AG04450 (cell line): ENCODE data around the gene LATS2. TPM values are rescaled to one million over a fixed set of nuclear protein-coding genes. Genes with fewer than 3 reads are reported as not detected.

Source experiments
- CTCF ChIA-PET: fragments of 300-600, 350-600 bp; formaldehyde crosslinking; extraction: SDS; loops from one replicate; lab custom pipeline; 2022; ENCODE audit warnings: antibody characterized with exemption, inconsistent platforms; lab: Charles Lee
- POLR2A ChIA-PET: fragments of 350-600 bp; formaldehyde crosslinking; extraction: SDS; loops from one replicate; lab custom pipeline; 2021; ENCODE audit warnings: antibody characterized with exemption, inconsistent platforms; lab: Yijun Ruan, JAX
- DNase-seq: peaks from one replicate; pipeline ENCODE4 v3.0.0-alpha.2; 2011; ENCODE audit warnings: low read depth, low spot score
- H3K27ac ChIP-seq: one replicate; pipeline ENCODE4 v1.5.1; 2012; ENCODE audit warnings: low read depth, low read length, control low read depth
- H3K27me3 ChIP-seq: one replicate; pipeline ENCODE4 v1.6.0; 2012; ENCODE audit warnings: low read length; ENCODE audit not compliant: control insufficient read depth, insufficient read depth
- H3K4me3 ChIP-seq: 2 replicates; pipeline ENCODE4 v1.5.1; 2011; ENCODE audit warnings: mild to moderate bottlenecking, low read depth, low read length, control low read depth
- H3K9me3 ChIP-seq: 2 replicates; pipeline ENCODE4 v1.5.1; 2012; ENCODE audit warnings: low read length; ENCODE audit not compliant: control insufficient read depth, insufficient read depth
- polyA plus RNA-seq: library from polyadenylated mRNA; depleted of rRNA; stranded (reverse); fragments of >200 nt; gene quantifications from 2 replicates; pipeline ENCODE4 v1.2.3, GENCODE V29; 2011
- TF ChIP-seq, protein P1 (sequence below): IDR thresholded peaks from 2 replicates; pipeline ENCODE4 v1.5.1; 2011; ENCODE audit warnings: low read depth, low read length, control low read depth, inconsistent platforms

LATS2 gene
- polyA plus RNA-seq, 1 experiment = 19.3 TPM

DNA sequence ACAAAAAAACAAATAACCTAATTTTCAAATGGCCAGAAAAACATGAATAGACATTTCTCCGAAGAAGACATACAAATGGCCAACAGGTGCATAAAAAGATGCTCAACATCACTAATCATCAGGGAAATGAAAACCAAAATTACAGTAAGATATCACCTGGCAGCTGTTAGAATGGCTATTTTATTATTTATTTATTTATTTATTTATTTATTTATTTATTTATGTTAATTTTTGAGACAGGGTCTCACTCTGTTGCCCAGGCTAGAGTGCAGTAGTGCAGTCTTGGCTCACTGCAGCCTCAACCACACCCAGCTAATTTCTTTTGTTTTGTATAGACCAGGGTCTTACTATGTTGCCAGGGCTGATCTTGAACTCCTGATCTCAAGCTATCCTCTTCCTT, 27.1 kb upstream of the LATS2 start:
- Histone ChIP-seq H3K4me3 (no peak overlapping the region), H3K9me3 (no peaks in the 10 kb centered on the region), H3K27me3 (no peaks in the 10 kb centered on the region), H3K27ac (no peak overlapping the region)
- no peak for DNase-seq
- TF ChIP-seq, protein P1, sequence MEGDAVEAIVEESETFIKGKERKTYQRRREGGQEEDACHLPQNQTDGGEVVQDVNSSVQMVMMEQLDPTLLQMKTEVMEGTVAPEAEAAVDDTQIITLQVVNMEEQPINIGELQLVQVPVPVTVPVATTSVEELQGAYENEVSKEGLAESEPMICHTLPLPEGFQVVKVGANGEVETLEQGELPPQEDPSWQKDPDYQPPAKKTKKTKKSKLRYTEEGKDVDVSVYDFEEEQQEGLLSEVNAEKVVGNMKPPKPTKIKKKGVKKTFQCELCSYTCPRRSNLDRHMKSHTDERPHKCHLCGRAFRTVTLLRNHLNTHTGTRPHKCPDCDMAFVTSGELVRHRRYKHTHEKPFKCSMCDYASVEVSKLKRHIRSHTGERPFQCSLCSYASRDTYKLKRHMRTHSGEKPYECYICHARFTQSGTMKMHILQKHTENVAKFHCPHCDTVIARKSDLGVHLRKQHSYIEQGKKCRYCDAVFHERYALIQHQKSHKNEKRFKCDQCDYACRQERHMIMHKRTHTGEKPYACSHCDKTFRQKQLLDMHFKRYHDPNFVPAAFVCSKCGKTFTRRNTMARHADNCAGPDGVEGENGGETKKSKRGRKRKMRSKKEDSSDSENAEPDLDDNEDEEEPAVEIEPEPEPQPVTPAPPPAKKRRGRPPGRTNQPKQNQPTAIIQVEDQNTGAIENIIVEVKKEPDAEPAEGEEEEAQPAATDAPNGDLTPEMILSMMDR = no peak
- ChIA-PET CTCF (no interaction called here), POLR2A (no interaction called here)

- H3K27ac ChIP-seq = no peak overlapping the region
- no peak overlapping the region for H3K4me3 ChIP-seq
- H3K9me3 ChIP-seq = no peaks in the 10 kb centered on the region
- ChIA-PET CTCF (no interaction called here), POLR2A (no interaction called here)
- H3K27me3 ChIP-seq = no peaks in the 10 kb centered on the region
- no peak for DNase-seq
- TF ChIP-seq, protein P1 = no peak
Observed at GRCh38 chr13:21086929-21087328, 25.5 kb upstream of the LATS2 start.

DNA sequence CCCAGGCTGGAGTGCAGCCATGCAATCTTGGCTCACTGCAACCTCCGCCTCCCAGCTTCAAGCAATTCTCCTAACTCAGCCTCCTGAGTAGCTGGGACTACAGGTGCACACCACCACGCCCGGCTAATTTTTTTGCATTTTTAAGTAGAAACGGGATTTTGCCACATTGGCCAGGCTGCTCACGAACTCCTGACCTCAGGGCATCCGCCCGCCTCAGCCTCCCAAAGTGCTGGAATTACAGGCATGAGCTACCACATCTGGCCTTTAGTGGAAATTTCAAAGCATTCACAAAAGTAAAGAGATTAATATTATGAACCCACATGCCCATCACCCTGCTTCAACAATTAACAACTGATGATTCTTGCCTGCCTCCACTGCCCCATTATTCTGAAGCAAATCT, 20.5 kb upstream of the LATS2 start:
- H3K27ac ChIP-seq = no peak overlapping the region
- TF ChIP-seq, protein P1 = no peak
- peaks cover 5% of the 10 kb centered on the region; the same call in 1 of the 2 replicates for H3K9me3 ChIP-seq
- no peak overlapping the region for H3K4me3 ChIP-seq
- ChIA-PET CTCF (interaction anchor here (0.6 to 1.6 kb wide), 3 partner anchors 24 to 396 kb away, joined by 3 to 6 read pairs (median 4); no protein-coding TSS in a partner anchor), POLR2A (no interaction called here)
- no peaks in the 10 kb centered on the region for H3K27me3 ChIP-seq
- DNase-seq = no peak

DNA sequence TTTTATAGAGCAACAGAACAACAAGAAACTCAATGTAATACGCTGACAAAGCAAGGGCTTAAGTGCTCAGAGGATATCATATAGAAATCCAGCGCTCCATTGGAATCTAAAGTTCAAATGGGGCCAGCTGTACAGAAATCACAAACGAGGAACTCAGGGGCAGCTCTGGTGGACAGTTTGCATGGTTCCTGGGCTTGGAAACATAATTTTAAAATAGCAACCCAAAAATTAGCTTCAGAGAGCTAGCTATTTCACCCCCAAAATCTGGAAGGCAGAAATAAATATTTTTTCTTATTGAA, 19.2 kb upstream of the LATS2 start:
- H3K4me3 ChIP-seq = no peak overlapping the region
- ChIA-PET POLR2A (interaction anchor here (2.9 kb wide), 1 partner anchor 11 kb away, joined by 12 read pairs; no protein-coding TSS in a partner anchor), CTCF (no interaction called here)
- H3K27me3 ChIP-seq = no peaks in the 10 kb centered on the region
- DNase-seq = no peak
- H3K27ac ChIP-seq = peak overlapping the region; percentile 32
- TF ChIP-seq, protein P1 = no peak
- peaks cover 5% of the 10 kb centered on the region; the same call in 1 of the 2 replicates for H3K9me3 ChIP-seq

DNA sequence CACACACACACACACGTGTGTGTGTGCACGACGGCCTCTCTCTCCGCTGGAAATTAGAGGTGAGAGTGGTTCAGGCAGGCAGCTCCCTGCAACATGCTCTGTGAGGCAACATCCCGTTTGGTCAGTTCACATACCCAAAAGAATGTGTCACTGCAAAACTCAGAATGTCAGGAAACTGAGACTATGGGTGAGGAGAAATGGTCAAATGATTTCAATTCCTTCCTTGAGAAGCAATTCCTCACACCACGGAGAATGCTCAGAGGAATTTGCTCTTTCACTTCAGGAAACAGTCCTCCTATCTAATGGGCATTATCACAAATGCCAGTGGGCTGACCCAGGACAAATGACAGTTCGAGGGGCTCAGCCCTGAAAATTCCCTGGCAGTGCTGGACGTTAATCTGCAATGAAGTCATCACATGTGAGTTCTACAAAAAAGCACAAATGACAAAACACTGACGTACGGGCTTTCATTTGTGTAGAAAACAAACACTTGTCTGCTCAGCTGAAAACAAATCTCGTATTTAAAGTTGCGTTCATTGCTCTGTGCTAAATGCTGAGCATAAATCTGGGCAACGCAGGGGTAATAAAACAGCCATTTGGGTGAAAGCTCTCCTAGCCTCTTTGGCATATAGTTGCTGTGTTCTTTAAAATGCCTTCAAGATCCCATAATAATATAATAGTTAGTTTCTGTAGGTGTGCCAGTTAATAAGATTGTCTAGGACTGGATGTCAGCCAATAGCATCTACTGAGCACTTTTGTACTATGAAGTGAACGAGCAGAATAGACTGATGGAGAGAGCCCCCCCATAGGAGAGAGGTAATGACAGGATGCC, 18.6 kb upstream of the LATS2 start:
- CTCF ChIA-PET = no interaction called here
- TF ChIP-seq, protein P1 = no peak
- Histone ChIP-seq H3K27ac (peak overlapping the region; percentile 32), H3K27me3 (no peaks in the 10 kb centered on the region), H3K4me3 (peak overlapping the region; percentile 39), H3K9me3 (peaks cover 5% of the 10 kb centered on the region; the same call in 1 of the 2 replicates)
- POLR2A ChIA-PET = interaction anchor here (1.5 to 2.9 kb wide), 2 partner anchors 11 to 36 kb away, joined by 5 to 12 read pairs; no protein-coding TSS in a partner anchor
- peak; percentile 43 for DNase-seq
